ENCODE results near the gene HTR3D.
"Not testable (repeated sequence)": the region's sequence is repeated elsewhere in the genome, so short reads cannot be mapped to it uniquely, and the experiment has no call there.

HTR3D gene

DNA sequence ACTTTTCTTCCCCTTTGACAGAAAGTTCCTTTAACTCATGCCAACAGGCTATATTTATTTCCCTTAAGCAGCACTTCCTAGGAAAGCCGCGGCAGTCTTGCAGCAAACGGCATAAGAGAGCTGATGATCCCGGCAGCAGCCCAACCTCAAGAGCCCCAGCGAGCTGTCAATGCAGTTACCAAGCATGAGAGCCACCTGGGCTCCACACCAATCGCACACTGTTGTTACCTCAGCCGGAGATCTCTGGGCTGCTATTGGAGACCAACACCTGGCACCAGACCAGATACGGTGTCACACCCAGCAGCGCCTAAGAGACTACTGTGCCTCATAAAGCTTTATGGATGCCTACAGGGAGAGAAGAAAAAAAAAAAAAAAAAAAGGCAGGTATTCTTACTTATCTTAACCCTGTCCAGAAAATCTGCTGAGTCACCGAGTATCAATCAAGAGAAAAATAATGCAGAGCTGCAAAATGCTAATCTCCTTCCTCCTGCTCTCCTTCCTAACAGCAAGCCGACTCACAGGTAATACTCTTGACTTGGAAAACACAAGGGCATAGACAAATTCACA, 25.5 kb upstream of the HTR3D start (continued):
- TF ChIP-seq, protein P1, sequence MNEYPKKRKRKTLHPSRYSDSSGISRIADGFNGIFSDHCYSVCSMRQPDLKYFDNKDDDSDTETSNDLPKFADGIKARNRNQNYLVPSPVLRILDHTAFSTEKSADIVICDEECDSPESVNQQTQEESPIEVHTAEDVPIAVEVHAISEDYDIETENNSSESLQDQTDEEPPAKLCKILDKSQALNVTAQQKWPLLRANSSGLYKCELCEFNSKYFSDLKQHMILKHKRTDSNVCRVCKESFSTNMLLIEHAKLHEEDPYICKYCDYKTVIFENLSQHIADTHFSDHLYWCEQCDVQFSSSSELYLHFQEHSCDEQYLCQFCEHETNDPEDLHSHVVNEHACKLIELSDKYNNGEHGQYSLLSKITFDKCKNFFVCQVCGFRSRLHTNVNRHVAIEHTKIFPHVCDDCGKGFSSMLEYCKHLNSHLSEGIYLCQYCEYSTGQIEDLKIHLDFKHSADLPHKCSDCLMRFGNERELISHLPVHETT (tag by site-specific recombination; IDR thresholded peaks at IDR 0.05) = no peak
- TF ChIP-seq KLF8 (tag by site-specific recombination; IDR thresholded peaks at IDR 0.05) = peak; percentile 56; the same call in 1 of the 2 replicates
- no peak for TF ChIP-seq ZNF341 (tag by site-specific recombination; IDR thresholded peaks at IDR 0.05; ENCODE audit: low read depth)
- TF ChIP-seq KLF1 (tag by site-specific recombination; IDR thresholded peaks at IDR 0.05) = 0 out of 2 replicates have a peak, but pooled peaks have one; percentile 11
- TF ChIP-seq, protein P2, sequence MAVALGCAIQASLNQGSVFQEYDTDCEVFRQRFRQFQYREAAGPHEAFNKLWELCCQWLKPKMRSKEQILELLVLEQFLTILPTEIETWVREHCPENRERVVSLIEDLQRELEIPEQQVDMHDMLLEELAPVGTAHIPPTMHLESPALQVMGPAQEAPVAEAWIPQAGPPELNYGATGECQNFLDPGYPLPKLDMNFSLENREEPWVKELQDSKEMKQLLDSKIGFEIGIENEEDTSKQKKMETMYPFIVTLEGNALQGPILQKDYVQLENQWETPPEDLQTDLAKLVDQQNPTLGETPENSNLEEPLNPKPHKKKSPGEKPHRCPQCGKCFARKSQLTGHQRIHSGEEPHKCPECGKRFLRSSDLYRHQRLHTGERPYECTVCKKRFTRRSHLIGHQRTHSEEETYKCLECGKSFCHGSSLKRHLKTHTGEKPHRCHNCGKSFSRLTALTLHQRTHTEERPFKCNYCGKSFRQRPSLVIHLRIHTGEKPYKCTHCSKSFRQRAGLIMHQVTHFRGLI (tag by site-specific recombination; IDR thresholded peaks at IDR 0.05) = peak; percentile 90
- TF ChIP-seq ZIC2 (tag by site-specific recombination; IDR thresholded peaks at IDR 0.05) = peak; percentile 70
- TF ChIP-seq ZBTB17 (tag by site-specific recombination; IDR thresholded peaks at IDR 0.05) = peak; percentile 84
- TF ChIP-seq, protein P3, sequence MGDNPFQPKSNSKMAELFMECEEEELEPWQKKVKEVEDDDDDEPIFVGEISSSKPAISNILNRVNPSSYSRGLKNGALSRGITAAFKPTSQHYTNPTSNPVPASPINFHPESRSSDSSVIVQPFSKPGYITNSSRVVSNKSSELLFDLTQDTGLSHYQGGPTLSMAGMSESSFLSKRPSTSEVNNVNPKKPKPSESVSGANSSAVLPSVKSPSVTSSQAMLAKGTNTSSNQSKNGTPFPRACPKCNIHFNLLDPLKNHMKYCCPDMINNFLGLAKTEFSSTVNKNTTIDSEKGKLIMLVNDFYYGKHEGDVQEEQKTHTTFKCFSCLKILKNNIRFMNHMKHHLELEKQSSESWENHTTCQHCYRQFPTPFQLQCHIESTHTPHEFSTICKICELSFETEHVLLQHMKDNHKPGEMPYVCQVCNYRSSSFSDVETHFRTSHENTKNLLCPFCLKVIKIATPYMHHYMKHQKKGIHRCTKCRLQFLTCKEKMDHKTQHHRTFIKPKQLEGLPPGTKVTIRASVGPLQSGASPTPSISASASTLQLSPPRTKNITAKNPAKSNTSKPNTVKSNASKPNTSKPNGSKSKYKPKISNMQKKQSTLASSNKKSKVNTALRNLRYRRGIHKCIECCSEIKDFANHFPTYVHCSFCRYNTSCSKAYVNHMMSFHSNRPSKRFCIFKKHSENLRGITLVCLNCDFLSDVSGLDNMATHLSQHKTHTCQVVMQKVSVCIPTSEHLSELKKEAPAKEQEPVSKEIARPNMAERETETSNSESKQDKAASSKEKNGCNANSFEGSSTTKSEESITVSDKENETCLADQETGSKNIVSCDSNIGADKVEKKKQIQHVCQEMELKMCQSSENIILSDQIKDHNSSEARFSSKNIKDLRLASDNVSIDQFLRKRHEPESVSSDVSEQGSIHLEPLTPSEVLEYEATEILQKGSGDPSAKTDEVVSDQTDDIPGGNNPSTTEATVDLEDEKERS (tag by site-specific recombination; IDR thresholded peaks at IDR 0.05) = no peak
- peak; percentile 43 for TF ChIP-seq ZNF629 (tag by site-specific recombination; IDR thresholded peaks at IDR 0.05)
- no peak for TF ChIP-seq ZNF623 (tag by site-specific recombination; IDR thresholded peaks at IDR 0.05)
- TF ChIP-seq KLF9 (tag by site-specific recombination; IDR thresholded peaks at IDR 0.05; ENCODE audit: low read depth) = peak; percentile 42; the same call in 1 of the 2 replicates
- TF ChIP-seq OSR2 (tag by site-specific recombination; IDR thresholded peaks at IDR 0.05) = peak; percentile 85
- TF ChIP-seq ZNF335 (tag by site-specific recombination; conservative IDR thresholded peaks at IDR 0.05) = 0 out of 2 replicates have a peak, but pooled peaks have one; percentile 25
- TF ChIP-seq, protein P4, sequence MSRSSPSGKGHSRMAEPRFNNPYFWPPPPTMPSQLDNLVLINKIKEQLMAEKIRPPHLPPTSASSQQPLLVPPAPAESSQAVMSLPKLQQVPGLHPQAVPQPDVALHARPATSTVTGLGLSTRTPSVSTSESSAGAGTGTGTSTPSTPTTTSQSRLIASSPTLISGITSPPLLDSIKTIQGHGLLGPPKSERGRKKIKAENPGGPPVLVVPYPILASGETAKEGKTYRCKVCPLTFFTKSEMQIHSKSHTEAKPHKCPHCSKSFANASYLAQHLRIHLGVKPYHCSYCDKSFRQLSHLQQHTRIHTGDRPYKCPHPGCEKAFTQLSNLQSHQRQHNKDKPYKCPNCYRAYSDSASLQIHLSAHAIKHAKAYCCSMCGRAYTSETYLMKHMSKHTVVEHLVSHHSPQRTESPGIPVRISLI (tag by site-specific recombination; IDR thresholded peaks at IDR 0.05) = peak; percentile 68
- peak; percentile 82 for TF ChIP-seq ZBTB8A (tag by site-specific recombination; IDR thresholded peaks at IDR 0.05)
- TF ChIP-seq SP7 (tag by site-specific recombination; IDR thresholded peaks at IDR 0.05) = peak; percentile 63
- no peak for TF ChIP-seq ZNF555 (tag by site-specific recombination; conservative IDR thresholded peaks at IDR 0.05)

DNA sequence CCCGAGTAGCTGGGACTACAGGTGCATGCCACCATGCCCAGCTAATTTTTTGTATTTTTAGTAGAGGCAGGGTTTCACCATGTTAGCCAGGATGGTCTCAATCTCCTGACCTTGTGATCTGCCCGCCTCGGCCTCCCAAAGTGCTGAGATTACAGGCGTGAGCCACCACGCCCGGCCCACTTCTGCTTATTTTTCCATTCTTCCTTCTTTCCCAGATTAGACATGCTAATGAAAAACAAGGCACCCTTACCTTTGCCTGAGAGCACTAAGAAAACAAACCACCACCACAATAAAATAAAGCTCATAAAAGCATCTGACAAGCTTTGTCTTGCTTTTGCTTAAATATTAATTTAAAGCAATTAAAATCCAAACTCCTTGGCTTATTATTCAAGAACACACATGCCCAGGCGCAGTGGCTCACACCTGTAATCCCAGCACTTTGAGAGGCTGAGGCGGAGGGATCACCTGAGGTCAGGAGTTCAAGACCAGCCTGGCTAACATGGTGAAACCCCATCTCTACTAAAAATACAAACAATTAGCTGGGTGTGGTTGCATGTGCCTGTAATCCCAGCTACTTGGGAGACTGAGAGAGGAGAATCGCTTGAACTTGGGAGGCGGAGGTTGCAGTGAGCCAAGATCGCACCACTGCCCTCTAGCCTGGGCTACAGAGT, 24.3 kb upstream of the HTR3D start:
- H3K4me1 ChIP-seq (ENCODE audit: control insufficient read depth, insufficient read depth, low read length); H3K9me3 ChIP-seq (ENCODE audit: control insufficient read depth, insufficient read depth, low read depth, low read length); H3K4me3 ChIP-seq (ENCODE audit: low read depth, low read length); H3K27ac ChIP-seq (ENCODE audit: extremely low read depth, low read depth, low read length): not testable (repeated sequence)
- ChIA-PET POLR2A (interaction anchor here (1.4 kb wide), 1 partner anchor 11 kb away, joined by 4 read pairs; the partner anchor contains the start of gene ABCC5), CTCF (interaction anchor here (0.9 to 2.2 kb wide), 4 partner anchors 9 to 128 kb away, joined by 3 to 16 read pairs (median 5); partner anchors contain the start of genes ABCC5, EIF2B5 and PARL)
- TF ChIP-seq KLF1 (tag by site-specific recombination; IDR thresholded peaks at IDR 0.05) (peak; percentile 67), ZNF664 (tag by site-specific recombination; IDR thresholded peaks at IDR 0.05) (peak; percentile 50; the same call in 1 of the 2 replicates)
- peaks cover 3 to 40% of the 10 kb centered on the region in 2 experiments for H3K36me3 ChIP-seq (ENCODE audit: control insufficient read depth in 2 of 2, insufficient read depth in 1 of 2, low read length in 2 of 2)

Measured in HEK293 (cell line).